Measurements from ENCODE around the gene MAPT. TPM values are rescaled to one million over a fixed set of nuclear protein-coding genes. Genes with fewer than 3 reads are reported as not detected.
"Not testable (repeated sequence)": the region's sequence is repeated elsewhere in the genome, so short reads cannot be mapped to it uniquely, and the experiment has no call there.

The MAPT gene
- total RNA-seq, 8 experiments from 2014 or later = 1.7 to 159 (median 84.5) TPM

GRCh38 chr17:45906927-45907622 is 12.7 kb downstream of the MAPT start:
- WGBS, 10 experiments = 45 to 93% (median 76%) methylated on average over 2 to 8 of the region's 15 CpGs; no CpG with 5 or more reads in 1 of the 10 experiments

GRCh38 chr17:45907750-45908395 is 13.5 kb downstream of the MAPT start:
- WGBS, 10 experiments = 18 to 100% (median 67%) methylated on average over 2 to 6 of the region's 11 CpGs; no CpG with 5 or more reads in 2 of the 10 experiments
- no peak overlapping the region for H3K4me3 ChIP-seq
- no peak overlapping the region for H3K27ac ChIP-seq
- in situ Hi-C loops (cut with MboI; ENCODE audit: low pct_unique_long_range_greater_than_20kb in 2 of 9, low sequenced_read_pairs in 9 of 9, unreplicated experiment in 9 of 9) = no loop called here
- peaks cover 16 to 34% of the 10 kb centered on the region in 2 donors for H3K4me1 ChIP-seq (replicated peaks in 1 of 2)
- ATAC-seq (replicated peaks in 6 of 8) = peak in 2 of 8 experiments; percentile 15 to 16

More at GRCh38 chr17:45906927-45907622, 12.7 kb downstream of the MAPT start:
- Histone ChIP-seq H3K4me3 (no peak overlapping the region), H3K4me1 (replicated peaks in 1 of 2) (peaks cover 16 to 34% of the 10 kb centered on the region in 2 donors), H3K27ac (peak overlapping the region in 1 of 2 donors; percentile 21)
- in situ Hi-C loops (cut with MboI; ENCODE audit: low pct_unique_long_range_greater_than_20kb in 2 of 9, low sequenced_read_pairs in 9 of 9, unreplicated experiment in 9 of 9) = no loop called here
- no peak for ATAC-seq (replicated peaks in 6 of 8)

- no peak overlapping the region for H3K27ac ChIP-seq
- in situ Hi-C loops (cut with MboI; ENCODE audit: low pct_unique_long_range_greater_than_20kb in 2 of 9, low sequenced_read_pairs in 9 of 9, unreplicated experiment in 9 of 9) = no loop called here
- 0 to 63% (median 16%) methylated on average over 1 to 3 of the region's 3 CpGs; no CpG with 5 or more reads in 4 of the 10 experiments for WGBS, 10 experiments
Observed at GRCh38 chr17:45908460-45908859, 14.1 kb downstream of the MAPT start.

GRCh38 chr17:45908935-45909334 is 14.6 kb downstream of the MAPT start:
- ATAC-seq (replicated peaks in 6 of 8) = peak in 1 of 8 experiments; percentile 13
- H3K4me1 ChIP-seq (replicated peaks in 1 of 2) = peaks cover 18 to 34% of the 10 kb centered on the region in 2 donors
- in situ Hi-C loops (cut with MboI; ENCODE audit: low pct_unique_long_range_greater_than_20kb in 2 of 9, low sequenced_read_pairs in 9 of 9, unreplicated experiment in 9 of 9) = no loop called here
- H3K4me3 ChIP-seq = no peak overlapping the region
- 40 to 100% (median 67%) methylated on average over 1 to 5 of the region's 8 CpGs; no CpG with 5 or more reads in 6 of the 10 experiments for whole genome bisulfite sequencing, 10 experiments
- no peak overlapping the region for H3K27ac ChIP-seq

More at GRCh38 chr17:45908460-45908859, 14.1 kb downstream of the MAPT start:
- peak in 3 of 8 experiments; percentile 21 to 47 (median 34) for ATAC-seq (replicated peaks in 6 of 8)
- no peak overlapping the region for H3K4me3 ChIP-seq
- peaks cover 16 to 34% of the 10 kb centered on the region in 2 donors for H3K4me1 ChIP-seq (replicated peaks in 1 of 2)

DNA sequence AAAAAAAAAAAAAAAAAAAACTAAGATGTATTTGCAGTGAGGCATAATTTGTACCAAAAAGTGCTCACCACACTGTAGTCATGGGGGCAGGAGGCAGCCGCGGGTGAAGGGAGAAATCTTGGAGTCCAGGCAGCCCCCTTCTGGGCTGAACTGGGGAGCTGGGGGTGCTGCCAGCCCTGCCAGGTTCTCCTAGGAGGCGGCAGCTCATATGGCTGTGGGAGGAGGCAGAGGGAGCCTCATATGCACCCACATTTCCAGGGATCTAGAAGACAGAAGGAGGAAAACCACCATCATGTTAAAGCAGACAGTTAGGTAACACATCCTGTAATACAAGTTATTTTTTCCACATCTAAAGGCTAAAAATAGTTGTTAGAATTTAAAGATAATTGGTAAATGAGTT is 16.3 kb downstream of the MAPT start:
- 43 to 100% (median 87%) methylated on average over 1 to 3 of the region's 3 CpGs; no CpG with 5 or more reads in 3 of the 10 experiments for WGBS, 10 experiments
- H3K27ac ChIP-seq = no peak overlapping the region
- peaks cover 18 to 21% of the 10 kb centered on the region in 2 donors for H3K4me1 ChIP-seq (replicated peaks in 1 of 2)
- no peak overlapping the region for H3K4me3 ChIP-seq
- no peak for ATAC-seq (replicated peaks in 6 of 8)
- in situ Hi-C loops (cut with MboI; ENCODE audit: low pct_unique_long_range_greater_than_20kb in 2 of 9, low sequenced_read_pairs in 9 of 9, unreplicated experiment in 9 of 9) = no loop called here

GRCh38 chr17:45912319-45912718 is 18.0 kb downstream of the MAPT start:
- in situ Hi-C loops (cut with MboI; ENCODE audit: low pct_unique_long_range_greater_than_20kb in 2 of 9, low sequenced_read_pairs in 9 of 9, unreplicated experiment in 9 of 9) = no loop called here

GRCh38 chr17:45913030-45913429 is 18.7 kb downstream of the MAPT start:
- H3K4me1 ChIP-seq (replicated peaks in 1 of 2); in situ Hi-C loops (cut with MboI; ENCODE audit: low pct_unique_long_range_greater_than_20kb in 2 of 9, low sequenced_read_pairs in 9 of 9, unreplicated experiment in 9 of 9); H3K27ac ChIP-seq; H3K4me3 ChIP-seq; ATAC-seq (replicated peaks in 6 of 8): not testable (repeated sequence)
- WGBS, 10 experiments = 0 to 100% (median 80%) methylated on average over 1 to 5 of the region's 5 CpGs; no CpG with 5 or more reads in 3 of the 10 experiments

More at GRCh38 chr17:45912319-45912718, 18.0 kb downstream of the MAPT start:
- Histone ChIP-seq H3K4me1 (replicated peaks in 1 of 2) (peaks cover 5 to 9% of the 10 kb centered on the region in 2 donors), H3K27ac (no peak overlapping the region), H3K4me3 (no peak overlapping the region)
- ATAC-seq (replicated peaks in 6 of 8) = no peak

DNA sequence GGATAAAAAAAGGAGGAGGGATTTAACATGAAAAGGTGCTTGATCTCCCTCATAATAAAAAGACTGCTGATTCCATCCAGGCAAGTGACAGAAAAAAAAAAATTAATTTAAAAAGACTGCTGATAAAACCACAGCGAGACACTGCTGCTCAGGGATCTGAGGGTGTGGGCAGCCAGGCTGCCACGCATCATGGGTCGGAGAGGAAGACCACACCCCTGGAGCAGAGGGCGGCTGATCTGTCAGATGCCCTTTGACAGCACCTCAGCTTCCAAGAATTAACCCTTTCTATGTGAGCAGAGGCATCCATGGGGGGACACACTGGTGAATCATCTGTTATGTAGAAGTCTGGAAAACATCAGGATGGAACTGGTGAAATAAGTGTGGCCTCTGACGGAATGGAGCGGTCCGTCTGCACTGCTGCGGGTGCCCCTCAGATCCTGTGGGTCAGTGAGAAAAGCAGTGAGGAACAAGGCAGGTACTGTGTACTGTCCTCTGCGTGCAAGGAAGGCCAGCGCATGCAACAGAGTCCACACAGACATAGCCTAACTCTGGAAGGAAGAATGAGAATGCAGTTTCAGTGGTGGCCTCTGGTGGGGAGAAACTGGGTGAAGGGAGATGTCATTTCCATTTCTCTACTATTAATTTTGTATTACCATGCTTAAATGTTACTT is 19.8 kb downstream of the MAPT start:
- in situ Hi-C loops (cut with MboI; ENCODE audit: low pct_unique_long_range_greater_than_20kb in 2 of 9, low sequenced_read_pairs in 9 of 9, unreplicated experiment in 9 of 9) = no loop called here
- Histone ChIP-seq H3K4me1 (replicated peaks in 1 of 2) (peaks cover 0 to 9% of the 10 kb centered on the region in 2 donors), H3K27ac (no peak overlapping the region), H3K4me3 (no peak overlapping the region)
- 0 to 92% (median 44%) methylated on average over 1 to 10 of the region's 10 CpGs; no CpG with 5 or more reads in 1 of the 10 experiments for WGBS, 10 experiments
- ATAC-seq (replicated peaks in 6 of 8) = peak in 3 of 8 experiments; percentile 59 to 80 (median 69)

GRCh38 chr17:45915263-45915662 is 20.9 kb downstream of the MAPT start:
- in situ Hi-C loops (cut with MboI; ENCODE audit: low pct_unique_long_range_greater_than_20kb in 2 of 9, low sequenced_read_pairs in 9 of 9, unreplicated experiment in 9 of 9) = no loop called here
- 50 to 100% (median 83%) methylated on average over 1 to 4 of the region's 4 CpGs; no CpG with 5 or more reads in 5 of the 10 experiments for WGBS, 10 experiments
- Histone ChIP-seq H3K4me1 (replicated peaks in 1 of 2) (peaks cover 0 to 9% of the 10 kb centered on the region in 2 donors), H3K4me3 (no peak overlapping the region), H3K27ac (no peak overlapping the region)
- peak in 1 of 8 experiments; percentile 20 for ATAC-seq (replicated peaks in 6 of 8)

GRCh38 chr17:45917081-45917480 is 22.7 kb downstream of the MAPT start:
- WGBS, 10 experiments = 0 to 90% (median 42%) methylated on average over 1 to 6 of the region's 7 CpGs; no CpG with 5 or more reads in 3 of the 10 experiments

GRCh38 chr17:45918241-45918745 is 23.9 kb downstream of the MAPT start:
- WGBS, 10 experiments = 60 to 100% (median 80%) methylated on average over 1 of the region's 2 CpGs; no CpG with 5 or more reads in 7 of the 10 experiments
- Histone ChIP-seq H3K4me3 (no peak overlapping the region), H3K27ac (no peak overlapping the region), H3K4me1 (replicated peaks in 1 of 2) (peaks cover 1 to 9% of the 10 kb centered on the region in 2 donors)
- in situ Hi-C loops (cut with MboI; ENCODE audit: low pct_unique_long_range_greater_than_20kb in 2 of 9, low sequenced_read_pairs in 9 of 9, unreplicated experiment in 9 of 9) = no loop called here
- no peak for ATAC-seq (replicated peaks in 6 of 8)

More at GRCh38 chr17:45917081-45917480, 22.7 kb downstream of the MAPT start:
- H3K4me3 ChIP-seq = no peak overlapping the region
- ATAC-seq (replicated peaks in 6 of 8) = no peak
- H3K27ac ChIP-seq = no peak overlapping the region
- in situ Hi-C loops (cut with MboI; ENCODE audit: low pct_unique_long_range_greater_than_20kb in 2 of 9, low sequenced_read_pairs in 9 of 9, unreplicated experiment in 9 of 9) = no loop called here
- peaks cover 0 to 9% of the 10 kb centered on the region in 2 donors for H3K4me1 ChIP-seq (replicated peaks in 1 of 2)

DNA sequence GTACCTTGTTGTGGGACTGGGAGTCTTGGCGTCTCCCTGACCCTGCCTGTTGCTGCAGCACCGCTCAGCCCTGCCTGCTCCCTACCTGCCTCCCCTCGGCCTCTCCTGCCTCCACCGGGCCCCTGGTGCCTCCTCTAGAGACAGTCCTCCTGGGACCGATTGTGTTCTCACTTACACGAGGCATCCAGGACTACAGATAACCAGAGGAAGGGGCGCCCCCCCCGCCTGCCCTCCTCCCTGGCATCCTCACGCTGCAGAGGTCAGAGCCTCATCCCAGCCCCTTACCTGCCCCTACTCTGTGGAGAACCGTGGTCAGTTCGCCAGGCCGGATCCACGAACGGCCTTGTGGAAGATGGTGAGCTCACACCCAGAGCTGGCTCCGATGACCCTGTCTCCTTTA is 24.8 kb downstream of the MAPT start:
- WGBS, 10 experiments = 40 to 100% (median 83%) methylated on average over 1 to 3 of the region's 15 CpGs; no CpG with 5 or more reads in 5 of the 10 experiments
- H3K4me1 ChIP-seq (replicated peaks in 1 of 2) = peaks cover 4 to 7% of the 10 kb centered on the region in 2 donors

More for the DNA sequence above, 24.8 kb downstream of the MAPT start:
- H3K27ac ChIP-seq = no peak overlapping the region
- in situ Hi-C loops (cut with MboI; ENCODE audit: low pct_unique_long_range_greater_than_20kb in 2 of 9, low sequenced_read_pairs in 9 of 9, unreplicated experiment in 9 of 9) = no loop called here
- no peak for ATAC-seq (replicated peaks in 6 of 8)
- no peak overlapping the region for H3K4me3 ChIP-seq
